PC-3 (cell line): Measurements from ENCODE around the gene GNB3.
"Not testable (repeated sequence)": the region's sequence is repeated elsewhere in the genome, so short reads cannot be mapped to it uniquely, and the experiment has no call there.

Source experiments
- EZH2 ChIP-seq: fragments of 300-600 bp; sonication (generic); IDR thresholded peaks from one replicate; pipeline ENCODE4 v1.6.1; 2017; ENCODE audit warnings: antibody characterized with exemption, mild to moderate bottlenecking, low read length; ENCODE audit not compliant: unreplicated experiment
- TF ChIP-seq, protein P1 (sequence below): fragments of 300-600 bp; sonication (generic); conservative IDR thresholded peaks from 2 replicates; pipeline ENCODE4 v1.5.1; 2017; ENCODE audit warnings: antibody characterized with exemption, low read depth, mild to moderate bottlenecking, low read length

- TF ChIP-seq, protein P1, sequence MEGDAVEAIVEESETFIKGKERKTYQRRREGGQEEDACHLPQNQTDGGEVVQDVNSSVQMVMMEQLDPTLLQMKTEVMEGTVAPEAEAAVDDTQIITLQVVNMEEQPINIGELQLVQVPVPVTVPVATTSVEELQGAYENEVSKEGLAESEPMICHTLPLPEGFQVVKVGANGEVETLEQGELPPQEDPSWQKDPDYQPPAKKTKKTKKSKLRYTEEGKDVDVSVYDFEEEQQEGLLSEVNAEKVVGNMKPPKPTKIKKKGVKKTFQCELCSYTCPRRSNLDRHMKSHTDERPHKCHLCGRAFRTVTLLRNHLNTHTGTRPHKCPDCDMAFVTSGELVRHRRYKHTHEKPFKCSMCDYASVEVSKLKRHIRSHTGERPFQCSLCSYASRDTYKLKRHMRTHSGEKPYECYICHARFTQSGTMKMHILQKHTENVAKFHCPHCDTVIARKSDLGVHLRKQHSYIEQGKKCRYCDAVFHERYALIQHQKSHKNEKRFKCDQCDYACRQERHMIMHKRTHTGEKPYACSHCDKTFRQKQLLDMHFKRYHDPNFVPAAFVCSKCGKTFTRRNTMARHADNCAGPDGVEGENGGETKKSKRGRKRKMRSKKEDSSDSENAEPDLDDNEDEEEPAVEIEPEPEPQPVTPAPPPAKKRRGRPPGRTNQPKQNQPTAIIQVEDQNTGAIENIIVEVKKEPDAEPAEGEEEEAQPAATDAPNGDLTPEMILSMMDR: not testable (repeated sequence)
- TF ChIP-seq EZH2: not testable (repeated sequence)
Observed at GRCh38 chr12:6870304-6870703, 29.6 kb downstream of the GNB3 start.
